CD4-positive, CD25-positive, alpha-beta regulatory T cell (primary cell): ENCODE data around the gene CNOT4. TPM values are rescaled to one million over a fixed set of nuclear protein-coding genes. Genes with fewer than 3 reads are reported as not detected.
"Not testable (repeated sequence)": the region's sequence is repeated elsewhere in the genome, so short reads cannot be mapped to it uniquely, and the experiment has no call there.

Source experiments
- ATAC-seq, 2 donors: fragments of 150-1000 bp; cut with Tn5 transposase; one replicate each; pipeline ENCODE4 v1.10.0; 2021; ENCODE audit warnings: low read depth in 2 of 2, moderate number of reproducible peaks in 2 of 2, moderate library complexity in 1 of 2
- DNase-seq, 3 donors: peaks; one replicate each; pipeline versions ENCODE4 v3.0.0 to v3.0.0-alpha.2; 2012 to 2022; ENCODE audit warnings: mixed read lengths in 1 of 3
- H3K27ac ChIP-seq: one replicate; pipeline ENCODE4 v1.7.0; 2013; ENCODE audit warnings: mild to moderate bottlenecking, low read length; ENCODE audit not compliant: insufficient read depth, poor library complexity, severe bottlenecking
- H3K27me3 ChIP-seq: one replicate; pipeline ENCODE4 v1.7.0; 2013; ENCODE audit warnings: low read length; ENCODE audit not compliant: control insufficient read depth, insufficient read depth
- H3K36me3 ChIP-seq: one replicate; pipeline ENCODE4 v1.7.0; 2013; ENCODE audit warnings: mild to moderate bottlenecking, low read length, moderate library complexity; ENCODE audit not compliant: control insufficient read depth, insufficient read depth
- H3K4me1 ChIP-seq: 2 replicates; pipeline ENCODE4 v1.7.0; 2013; ENCODE audit warnings: mild to moderate bottlenecking, low read length; ENCODE audit not compliant: insufficient read depth, control insufficient read depth, poor library complexity, severe bottlenecking
- H3K4me3 ChIP-seq: one replicate; pipeline ENCODE4 v1.7.0; 2013; ENCODE audit warnings: low read depth, mild to moderate bottlenecking, low read length, moderate library complexity
- H3K9me3 ChIP-seq, 2 experiments: 1 replicate in 1 of 2; 2 replicates in 1 of 2; pipeline ENCODE4 v1.7.0; 2013; ENCODE audit warnings: low read length in 2 of 2, mild to moderate bottlenecking in 1 of 2, moderate library complexity in 1 of 2; ENCODE audit not compliant: control insufficient read depth in 2 of 2
- H3K27ac Mint-ChIP-seq, 3 donors: one replicate each; pipeline ENCODE4 v1.8.0; 2020 to 2022; ENCODE audit warnings: mild to moderate bottlenecking in 3 of 3, mixed read lengths in 3 of 3, moderate library complexity in 2 of 3
- H3K27me3 Mint-ChIP-seq: one replicate; pipeline ENCODE4 v1.8.0; 2022; ENCODE audit warnings: mild to moderate bottlenecking, mixed read lengths
- H3K36me3 Mint-ChIP-seq: one replicate; pipeline ENCODE4 v1.8.0; 2020; ENCODE audit warnings: mixed read lengths
- H3K4me1 Mint-ChIP-seq, 4 donors: one replicate each; pipeline ENCODE4 v1.8.0; 2020 to 2022; ENCODE audit warnings: mixed read lengths in 4 of 4, mild to moderate bottlenecking in 1 of 4
- H3K4me3 Mint-ChIP-seq, 4 donors: one replicate each; pipeline ENCODE4 v1.8.0; 2020 to 2022; ENCODE audit warnings: mild to moderate bottlenecking in 4 of 4, mixed read lengths in 4 of 4, moderate library complexity in 3 of 4
- H3K9me3 Mint-ChIP-seq, 7 donors: one replicate each; pipeline ENCODE4 v1.8.0; 2020 to 2022; ENCODE audit warnings: mixed read lengths in 7 of 7, mild to moderate bottlenecking in 3 of 7, moderate library complexity in 2 of 7
- polyA plus RNA-seq, 4 donors: library from polyadenylated mRNA; unstranded; fragments of 300-500 nt; fragmentation: Illumina TruSeq; gene quantifications; one replicate each; pipeline ENCODE4 v1.2.3, GENCODE V29; 2021
- total RNA-seq: library from RNA; stranded (reverse); gene quantifications from one replicate; pipeline ENCODE4 v1.2.3, GENCODE V29; 2022

CNOT4 gene
- total and polyA plus RNA-seq, 5 donors from 2014 or later, result 12.0 to 43.4 (median 13.2) TPM

DNA sequence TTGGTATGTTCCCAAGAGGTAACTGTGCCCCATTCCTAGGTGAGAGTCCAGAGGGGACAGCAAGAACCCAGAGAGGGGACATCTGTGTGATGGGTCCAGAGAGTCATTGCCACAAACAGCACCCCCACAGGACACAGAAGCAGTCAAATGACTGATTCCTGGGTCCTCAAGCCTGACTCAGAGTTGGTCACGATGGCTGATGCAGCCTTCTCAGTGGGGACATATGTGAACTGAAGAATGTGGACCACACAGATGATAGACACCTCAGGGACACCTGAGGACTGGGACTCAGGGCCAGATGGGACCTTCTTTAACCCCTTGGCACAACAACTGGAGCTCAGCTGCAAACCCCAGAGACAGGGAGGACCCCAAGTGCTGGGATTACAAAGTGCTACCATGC lies 179.8 kb downstream of the CNOT4 start:
- no peak overlapping the region for H3K27ac ChIP-seq
- Mint-ChIP-seq H3K36me3 (no peaks in the 10 kb centered on the region), H3K4me3 (no peak overlapping the region), H3K27me3 (peaks cover 6% of the 10 kb centered on the region), H3K9me3 (peaks cover 0 to 12% (median 4%) of the 10 kb centered on the region in 7 donors), H3K4me1 (no peaks in the 10 kb centered on the region), H3K27ac (no peak overlapping the region)
- no peaks in the 10 kb centered on the region for H3K9me3 ChIP-seq
- H3K27me3 ChIP-seq, result no peaks in the 10 kb centered on the region
- no peak for DNase-seq
- H3K36me3 ChIP-seq, result no peaks in the 10 kb centered on the region
- no peak for ATAC-seq
- no peaks in the 10 kb centered on the region for H3K4me1 ChIP-seq
- no peak overlapping the region for H3K4me3 ChIP-seq

DNA sequence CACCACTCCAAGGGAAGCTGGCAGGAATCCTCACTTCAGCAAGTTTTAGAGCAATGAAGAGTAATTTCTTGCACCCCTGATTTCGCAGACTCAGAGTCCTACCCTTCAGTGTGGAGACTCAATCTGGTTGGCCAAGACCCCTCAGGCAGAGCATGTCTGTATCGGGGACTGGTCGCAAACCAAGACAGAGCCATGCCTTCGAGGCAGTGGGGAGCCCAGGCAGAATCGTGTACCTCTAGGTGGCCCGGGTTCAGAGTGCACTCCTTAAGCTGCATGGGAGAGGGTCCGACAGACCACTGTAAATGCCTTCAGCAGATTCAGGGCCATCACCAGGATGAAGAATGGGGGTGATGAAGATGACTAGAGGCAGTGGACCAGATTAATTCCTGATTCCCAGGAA lies 181.4 kb downstream of the CNOT4 start:
- Histone ChIP-seq H3K4me1 (no peaks in the 10 kb centered on the region), H3K27me3 (no peaks in the 10 kb centered on the region), H3K9me3 (peaks cover 12% of the 10 kb centered on the region in 2 experiments), H3K27ac (no peak overlapping the region), H3K36me3 (no peaks in the 10 kb centered on the region), H3K4me3 (no peak overlapping the region)
- H3K36me3 Mint-ChIP-seq, result no peaks in the 10 kb centered on the region
- no peak overlapping the region for H3K4me3 Mint-ChIP-seq
- ATAC-seq (no peak), DNase-seq (no peak)
- H3K27me3 Mint-ChIP-seq, result peaks cover 10% of the 10 kb centered on the region
- H3K9me3 Mint-ChIP-seq, result peaks cover 0 to 22% (median 6%) of the 10 kb centered on the region in 7 donors
- no peak overlapping the region for H3K27ac Mint-ChIP-seq
- no peaks in the 10 kb centered on the region for H3K4me1 Mint-ChIP-seq

DNA sequence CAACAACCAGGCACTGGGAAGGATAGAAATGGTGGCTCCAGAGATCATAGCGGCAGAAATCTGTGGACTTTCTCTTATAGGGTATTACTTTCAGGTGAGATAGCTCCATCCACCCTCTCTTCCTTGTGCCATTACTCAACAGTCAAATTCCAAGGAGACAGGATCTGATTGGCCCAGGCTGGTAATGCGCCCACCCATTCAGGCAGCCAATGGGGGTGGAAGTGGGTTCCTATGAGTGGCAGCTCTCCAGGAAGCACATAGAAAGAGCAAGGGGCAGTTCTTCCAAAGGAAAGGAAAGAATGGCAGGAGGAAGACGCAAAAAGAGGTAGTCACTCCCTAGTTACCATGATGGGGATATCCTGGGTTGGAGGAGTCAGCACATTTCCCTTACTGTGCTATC lies 181.8 kb downstream of the CNOT4 start:
- Histone ChIP-seq H3K4me1 (no peaks in the 10 kb centered on the region), H3K36me3 (no peaks in the 10 kb centered on the region), H3K9me3 (peaks cover 12% of the 10 kb centered on the region in 2 experiments), H3K27ac (no peak overlapping the region), H3K4me3 (no peak overlapping the region), H3K27me3 (no peaks in the 10 kb centered on the region)
- Mint-ChIP-seq H3K27ac (no peak overlapping the region), H3K36me3 (no peaks in the 10 kb centered on the region), H3K4me1 (no peaks in the 10 kb centered on the region), H3K27me3 (peaks cover 10% of the 10 kb centered on the region), H3K4me3 (no peak overlapping the region), H3K9me3 (peaks cover 0 to 24% (median 5%) of the 10 kb centered on the region in 7 donors)
- DNase-seq (no peak), ATAC-seq (no peak)

DNA sequence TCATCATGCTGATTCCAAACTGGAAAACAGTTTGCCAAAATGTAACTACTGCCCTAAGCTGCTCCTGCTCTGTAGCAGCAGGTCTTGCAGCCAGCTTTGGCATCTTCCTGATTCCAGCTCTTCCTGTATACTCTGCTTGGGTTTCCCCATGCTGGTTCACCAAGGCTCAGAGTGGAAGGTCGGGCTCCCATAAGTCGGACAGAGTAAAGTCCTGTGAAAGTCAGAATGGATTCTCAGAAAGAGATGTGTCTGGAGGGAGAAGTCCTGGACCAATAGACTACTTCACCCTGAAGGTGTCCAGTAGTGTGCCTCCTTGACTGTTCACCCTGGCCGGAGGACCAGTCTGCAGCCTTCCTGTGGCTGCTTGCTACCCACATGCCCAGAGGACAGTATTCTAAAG lies 182.4 kb downstream of the CNOT4 start:
- peaks cover 0 to 25% (median 5%) of the 10 kb centered on the region in 7 donors for H3K9me3 Mint-ChIP-seq
- Histone ChIP-seq H3K9me3 (peaks cover 12% of the 10 kb centered on the region in 2 experiments), H3K27me3 (no peaks in the 10 kb centered on the region), H3K4me3 (no peak overlapping the region), H3K27ac (no peak overlapping the region), H3K36me3 (no peaks in the 10 kb centered on the region), H3K4me1 (no peaks in the 10 kb centered on the region)
- no peak overlapping the region for H3K4me3 Mint-ChIP-seq
- ATAC-seq (no peak), DNase-seq (no peak)
- peaks cover 10% of the 10 kb centered on the region for H3K27me3 Mint-ChIP-seq
- no peak overlapping the region for H3K27ac Mint-ChIP-seq
- H3K4me1 Mint-ChIP-seq, result no peaks in the 10 kb centered on the region
- H3K36me3 Mint-ChIP-seq, result no peaks in the 10 kb centered on the region

DNA sequence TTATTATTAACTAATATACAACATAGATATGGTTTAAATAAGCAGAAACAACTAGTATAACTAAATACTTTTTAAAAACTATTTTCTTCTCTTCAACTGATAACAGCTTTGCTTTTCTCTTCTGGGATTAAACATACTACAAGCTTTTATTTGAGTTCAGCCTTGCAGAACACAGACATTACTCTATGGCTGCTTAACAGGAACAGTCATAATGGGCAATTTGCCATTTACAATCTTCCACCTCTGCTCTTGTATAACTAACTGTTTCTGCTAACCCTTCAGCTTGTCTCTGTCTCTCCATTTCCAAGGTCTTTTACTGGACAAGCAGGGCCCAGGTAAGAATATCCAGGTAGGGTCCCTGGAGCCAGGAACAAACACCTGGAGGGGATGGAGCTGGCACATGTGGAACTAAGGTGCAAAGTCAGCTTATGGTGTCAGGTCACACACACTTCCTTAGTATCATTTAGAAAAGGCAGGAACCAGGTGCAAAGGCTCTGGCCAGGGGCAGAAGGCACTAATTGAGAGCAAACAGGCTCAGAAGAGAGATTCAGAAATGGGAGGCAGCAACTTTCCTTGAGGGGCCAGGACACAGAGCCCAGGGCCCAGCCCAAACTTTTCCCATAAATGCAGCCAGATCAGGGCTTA lies 183.1 kb downstream of the CNOT4 start:
- H3K27me3 Mint-ChIP-seq, result peaks cover 10% of the 10 kb centered on the region
- H3K4me3 Mint-ChIP-seq, result no peak overlapping the region
- H3K9me3 ChIP-seq, result peaks cover 12% of the 10 kb centered on the region in 2 experiments
- H3K9me3 Mint-ChIP-seq, result peaks cover 0 to 25% (median 5%) of the 10 kb centered on the region in 7 donors
- no peaks in the 10 kb centered on the region for H3K36me3 ChIP-seq
- no peak overlapping the region for H3K27ac Mint-ChIP-seq
- no peaks in the 10 kb centered on the region for H3K36me3 Mint-ChIP-seq
- DNase-seq, result no peak
- no peak overlapping the region for H3K27ac ChIP-seq
- H3K27me3 ChIP-seq, result no peaks in the 10 kb centered on the region
- H3K4me3 ChIP-seq, result no peak overlapping the region
- no peaks in the 10 kb centered on the region for H3K4me1 ChIP-seq
- no peak for ATAC-seq
- H3K4me1 Mint-ChIP-seq, result no peaks in the 10 kb centered on the region

DNA sequence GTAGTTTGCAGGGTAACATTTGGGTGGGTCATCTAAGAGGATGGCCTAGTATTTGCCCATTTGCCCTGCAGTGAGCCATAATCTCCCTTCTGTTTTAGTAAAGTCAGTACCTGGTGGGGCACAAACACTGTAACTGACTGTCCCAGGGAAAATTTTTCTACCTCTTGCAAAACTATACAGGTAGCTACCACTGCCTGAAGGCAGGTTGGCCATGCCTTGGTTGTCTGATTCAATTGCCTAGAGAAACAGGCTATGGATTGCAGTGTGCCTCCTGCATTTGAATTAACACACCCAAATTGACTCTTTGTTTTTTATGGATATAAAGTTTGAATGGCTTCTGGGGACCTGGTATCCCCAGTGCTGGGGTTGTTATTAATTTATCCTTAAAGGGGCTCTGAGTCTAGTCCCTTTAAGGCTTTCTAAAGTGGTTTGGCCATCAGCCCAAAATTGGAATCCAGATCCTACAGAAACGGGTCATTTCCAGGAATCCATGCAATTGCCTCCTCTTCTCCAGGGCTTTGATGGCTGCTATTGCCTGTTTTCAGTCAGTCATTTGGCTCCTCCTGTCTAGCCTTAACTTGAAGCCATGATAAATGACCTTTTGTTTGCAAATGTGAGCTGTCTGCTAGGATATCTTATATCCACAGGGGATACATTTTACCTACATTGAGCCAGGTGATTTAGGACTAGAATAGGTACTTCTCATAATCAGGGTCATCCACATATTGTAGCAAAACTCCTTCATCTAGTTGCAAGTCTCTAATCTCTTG lies 187.1 kb downstream of the CNOT4 start:
- H3K27ac ChIP-seq, result no peak overlapping the region
- no peak for DNase-seq
- Mint-ChIP-seq H3K4me1 (no peaks in the 10 kb centered on the region), H3K27me3 (peaks cover 14% of the 10 kb centered on the region), H3K9me3 (peaks cover 0 to 25% (median 5%) of the 10 kb centered on the region in 7 donors), H3K27ac (no peak overlapping the region), H3K4me3 (no peak overlapping the region), H3K36me3 (no peaks in the 10 kb centered on the region)
- ATAC-seq, result no peak
- peaks cover 12% of the 10 kb centered on the region in 2 experiments for H3K9me3 ChIP-seq
- no peaks in the 10 kb centered on the region for H3K4me1 ChIP-seq
- H3K36me3 ChIP-seq, result no peaks in the 10 kb centered on the region
- H3K27me3 ChIP-seq, result no peaks in the 10 kb centered on the region
- no peak overlapping the region for H3K4me3 ChIP-seq

DNA sequence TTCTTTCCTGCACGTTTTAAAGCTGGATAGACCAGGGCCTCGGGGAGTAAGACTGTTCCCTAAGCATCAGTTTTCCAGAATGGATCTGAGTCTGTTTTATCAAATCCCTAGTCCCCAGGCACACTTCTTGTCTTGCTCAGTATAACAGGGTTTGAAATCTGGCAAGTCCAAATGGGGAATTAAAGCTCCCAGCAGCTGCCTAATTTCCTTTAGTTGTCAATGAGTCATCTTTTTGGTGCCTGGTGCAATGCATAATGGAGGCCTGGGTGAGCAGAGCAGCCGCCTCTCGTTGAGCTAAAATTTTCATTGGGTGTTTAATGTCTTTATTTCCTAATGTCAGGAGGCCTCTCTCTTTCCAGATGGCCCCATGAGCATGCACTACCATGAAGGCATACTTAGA lies 188.3 kb downstream of the CNOT4 start:
- Mint-ChIP-seq H3K36me3 (no peaks in the 10 kb centered on the region), H3K27me3 (peaks cover 8% of the 10 kb centered on the region), H3K4me3 (no peak overlapping the region), H3K4me1 (no peaks in the 10 kb centered on the region), H3K27ac (no peak overlapping the region), H3K9me3 (peaks cover 0 to 21% (median 5%) of the 10 kb centered on the region in 7 donors)
- Histone ChIP-seq H3K4me1 (no peaks in the 10 kb centered on the region), H3K27me3 (no peaks in the 10 kb centered on the region), H3K36me3 (no peaks in the 10 kb centered on the region), H3K9me3 (peaks cover 12% of the 10 kb centered on the region in 2 experiments), H3K4me3 (no peak overlapping the region), H3K27ac (no peak overlapping the region)
- ATAC-seq (no peak), DNase-seq (no peak)

DNA sequence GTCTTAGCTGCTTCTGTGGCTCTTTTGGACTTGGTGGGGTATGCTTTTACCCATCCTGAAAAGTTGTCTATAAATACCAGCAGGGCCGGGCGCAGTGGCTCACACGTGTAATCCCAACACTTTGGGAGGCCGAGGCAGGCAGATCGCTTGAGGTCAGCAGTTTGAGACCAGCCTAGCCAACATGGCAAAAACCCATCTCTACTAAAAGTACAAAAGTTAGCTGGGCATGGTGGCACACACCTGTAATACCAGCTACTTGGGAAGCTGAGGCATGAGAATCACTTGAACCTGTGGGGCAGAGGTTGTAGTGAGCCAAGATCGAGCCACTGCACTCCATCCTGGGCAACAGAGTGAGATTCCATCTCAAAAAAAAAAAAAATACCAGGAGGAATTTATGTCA lies 188.9 kb downstream of the CNOT4 start:
- not testable (repeated sequence) for H3K27ac Mint-ChIP-seq

More for the DNA sequence above, 188.9 kb downstream of the CNOT4 start:
- H3K9me3 ChIP-seq, result peaks cover 12% of the 10 kb centered on the region in 2 experiments
- not testable (repeated sequence) for H3K27ac ChIP-seq, H3K4me1 Mint-ChIP-seq, H3K27me3 ChIP-seq, H3K27me3 Mint-ChIP-seq, H3K36me3 ChIP-seq, ATAC-seq, H3K4me3 Mint-ChIP-seq, H3K4me1 ChIP-seq, DNase-seq, H3K36me3 Mint-ChIP-seq, H3K4me3 ChIP-seq
- H3K9me3 Mint-ChIP-seq, result peaks cover 0 to 21% (median 4%) of the 10 kb centered on the region in 7 donors
